ENCODE data around the gene LHX3.

- TF ChIP-seq POLR2A (IDR thresholded peaks at IDR 0.05) (no peak), POLR2AphosphoS5 (IDR thresholded peaks at IDR 0.05) (no peak), CTCF (IDR thresholded peaks at IDR 0.05) (no peak), EP300 (IDR thresholded peaks at IDR 0.05) (no peak)
These were observed 51.4 kb downstream of the LHX3 start for GRCh38 chr9:136153381-136154065.

All from stomach (tissue), 4 donors.